DOHH2 (cell line): ENCODE data around the gene TUBB4B.

ENCODE experiments used
- CTCF ChIP-seq: fragments of 200-600 bp; sonication (generic); IDR thresholded peaks from one replicate; pipeline ENCODE4 v1.5.1; 2014; ENCODE audit warnings: antibody characterized with exemption, mild to moderate bottlenecking, low read depth, low read length; ENCODE audit not compliant: poor library complexity, severe bottlenecking
- EZH2phosphoT487 ChIP-seq: fragments of 200-600 bp; sonication (generic); IDR thresholded peaks from 2 replicates; pipeline ENCODE4 v1.6.1; 2017; ENCODE audit warnings: borderline replicate concordance, mild to moderate bottlenecking, antibody characterized with exemption, low read length, moderate library complexity, mixed read lengths

- TF ChIP-seq CTCF (no peak), EZH2phosphoT487 (no peak)
Measured at GRCh38 chr9:137216188-137216965, 24.7 kb upstream of the TUBB4B start.
